ENCODE data around the gene KCNN1. TPM values are rescaled to one million over a fixed set of nuclear protein-coding genes. Genes with fewer than 3 reads are reported as not detected.

KCNN1 gene
- total and polyA plus RNA-seq, 2 of the 13 experiments (the other 11 are each of a cell fraction or from before 2014, with no cell fraction given), result 0.04 TPM; not detected in 1

- TF ChIP-seq, protein P1, sequence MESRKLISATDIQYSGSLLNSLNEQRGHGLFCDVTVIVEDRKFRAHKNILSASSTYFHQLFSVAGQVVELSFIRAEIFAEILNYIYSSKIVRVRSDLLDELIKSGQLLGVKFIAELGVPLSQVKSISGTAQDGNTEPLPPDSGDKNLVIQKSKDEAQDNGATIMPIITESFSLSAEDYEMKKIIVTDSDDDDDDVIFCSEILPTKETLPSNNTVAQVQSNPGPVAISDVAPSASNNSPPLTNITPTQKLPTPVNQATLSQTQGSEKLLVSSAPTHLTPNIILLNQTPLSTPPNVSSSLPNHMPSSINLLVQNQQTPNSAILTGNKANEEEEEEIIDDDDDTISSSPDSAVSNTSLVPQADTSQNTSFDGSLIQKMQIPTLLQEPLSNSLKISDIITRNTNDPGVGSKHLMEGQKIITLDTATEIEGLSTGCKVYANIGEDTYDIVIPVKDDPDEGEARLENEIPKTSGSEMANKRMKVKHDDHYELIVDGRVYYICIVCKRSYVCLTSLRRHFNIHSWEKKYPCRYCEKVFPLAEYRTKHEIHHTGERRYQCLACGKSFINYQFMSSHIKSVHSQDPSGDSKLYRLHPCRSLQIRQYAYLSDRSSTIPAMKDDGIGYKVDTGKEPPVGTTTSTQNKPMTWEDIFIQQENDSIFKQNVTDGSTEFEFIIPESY (CRISPR knock-in tag; IDR thresholded peaks at IDR 0.05), result 0 out of 2 replicates have a peak, but pooled peaks have one; percentile 7
- TF ChIP-seq GMEB1 (CRISPR knock-in tag; IDR thresholded peaks at IDR 0.05; ENCODE audit: borderline replicate concordance), result peak; percentile 51; the same call in 1 of the 2 replicates
- no peak for TF ChIP-seq SUZ12 (IDR thresholded peaks at IDR 0.05; ENCODE audit: low read depth, low read length)
- TF ChIP-seq RXRA (CRISPR knock-in tag; IDR thresholded peaks at IDR 0.05), result no peak
- no peak for TF ChIP-seq PHB2 (IDR thresholded peaks at IDR 0.05; ENCODE audit: partially characterized antibody)
- no peak for TF ChIP-seq ZKSCAN5 (CRISPR knock-in tag; IDR thresholded peaks at IDR 0.05)
- TF ChIP-seq SRF (IDR thresholded peaks at IDR 0.05; ENCODE audit: low read depth, low read length), result no peak
- peak; percentile 72; the same call in 1 of the 2 replicates for TF ChIP-seq ZNF274 (CRISPR knock-in tag; IDR thresholded peaks at IDR 0.05)
- peak; percentile 46; the same call in 1 of the 2 replicates for TF ChIP-seq ZNF276 (CRISPR knock-in tag; IDR thresholded peaks at IDR 0.05; ENCODE audit: low read depth)
- no peak for TF ChIP-seq ZNF512B (CRISPR knock-in tag; IDR thresholded peaks at IDR 0.05; ENCODE audit: borderline replicate concordance)
- TF ChIP-seq ZNF225 (CRISPR knock-in tag; IDR thresholded peaks at IDR 0.05), result no peak
- TF ChIP-seq, protein P2, sequence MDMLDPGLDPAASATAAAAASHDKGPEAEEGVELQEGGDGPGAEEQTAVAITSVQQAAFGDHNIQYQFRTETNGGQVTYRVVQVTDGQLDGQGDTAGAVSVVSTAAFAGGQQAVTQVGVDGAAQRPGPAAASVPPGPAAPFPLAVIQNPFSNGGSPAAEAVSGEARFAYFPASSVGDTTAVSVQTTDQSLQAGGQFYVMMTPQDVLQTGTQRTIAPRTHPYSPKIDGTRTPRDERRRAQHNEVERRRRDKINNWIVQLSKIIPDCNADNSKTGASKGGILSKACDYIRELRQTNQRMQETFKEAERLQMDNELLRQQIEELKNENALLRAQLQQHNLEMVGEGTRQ (IDR thresholded peaks at IDR 0.05; ENCODE audit: low read depth, low read length), result no peak
- TF ChIP-seq, protein P2 (CRISPR knock-in tag; IDR thresholded peaks at IDR 0.05; ENCODE audit: borderline replicate concordance), result no peak
- peak; percentile 52; the same call in 1 of the 2 replicates for TF ChIP-seq IRF2 (CRISPR knock-in tag; IDR thresholded peaks at IDR 0.05)
- TF ChIP-seq HDAC6 (IDR thresholded peaks at IDR 0.05; ENCODE audit: low read depth, low read length), result no peak
- TF ChIP-seq ZBTB3 (CRISPR knock-in tag; IDR thresholded peaks at IDR 0.05; ENCODE audit: borderline replicate concordance, low read depth), result no peak; the same call in 1 of the 2 replicates
- 0 out of 2 replicates have a peak, but pooled peaks have one; percentile 49 for TF ChIP-seq IRX3 (CRISPR knock-in tag; IDR thresholded peaks at IDR 0.05; ENCODE audit: borderline replicate concordance, low read depth)
These were observed 34.2 kb downstream of the KCNN1 start (continued) for GRCh38 chr19:18000915-18001776.
